Endothelial cell (in vitro differentiated cells): ENCODE results near the gene CTDSPL. TPM values are rescaled to one million over a fixed set of nuclear protein-coding genes. Genes with fewer than 3 reads are reported as not detected.

Source experiments
- DNase-seq: peaks from one replicate; pipeline ENCODE4 v3.0.0; 2021; ENCODE audit warnings: low spot score
- H3K27ac Mint-ChIP-seq: one replicate; pipeline ENCODE4 v1.8.0; 2021; ENCODE audit warnings: mixed read lengths, inconsistent platforms; ENCODE audit not compliant: unreplicated experiment
- H3K27me3 Mint-ChIP-seq: one replicate; pipeline ENCODE4 v1.8.0; 2021; ENCODE audit warnings: mild to moderate bottlenecking, moderate library complexity, mixed read lengths, inconsistent platforms; ENCODE audit not compliant: unreplicated experiment
- H3K36me3 Mint-ChIP-seq: one replicate; pipeline ENCODE4 v1.8.0; 2021; ENCODE audit warnings: mild to moderate bottlenecking, low read depth, mixed read lengths, inconsistent platforms; ENCODE audit not compliant: unreplicated experiment
- H3K4me1 Mint-ChIP-seq: one replicate; pipeline ENCODE4 v1.8.0; 2021; ENCODE audit warnings: mild to moderate bottlenecking, mixed read lengths, inconsistent platforms; ENCODE audit not compliant: unreplicated experiment
- H3K4me3 Mint-ChIP-seq: one replicate; pipeline ENCODE4 v1.8.0; 2021; ENCODE audit warnings: mild to moderate bottlenecking, mixed read lengths, inconsistent platforms; ENCODE audit not compliant: unreplicated experiment
- H3K9me3 Mint-ChIP-seq: one replicate; pipeline ENCODE4 v1.8.0; 2021; ENCODE audit warnings: mixed read lengths, inconsistent platforms; ENCODE audit not compliant: unreplicated experiment
- CTCF ChIP-seq: fragments of 200-600 bp; sonication (generic); IDR thresholded peaks from one replicate; pipeline ENCODE4 v1.5.0; 2021; ENCODE audit warnings: antibody characterized with exemption; ENCODE audit not compliant: unreplicated experiment
- total RNA-seq: library from RNA; stranded (reverse); fragmentation: NEBNext Ultra II Directional; extraction: Animal tissue kit (Norgen Biotek cat#: 25700); gene quantifications from one replicate; pipeline ENCODE4 v1.2.1, GENCODE V29; 2021; ENCODE audit not compliant: unreplicated experiment

The CTDSPL gene
- total RNA-seq, 1 donor from 2014 or later: 71.4 TPM

- H3K4me3 Mint-ChIP-seq: no peak overlapping the region
- no peak for DNase-seq
- H3K27me3 Mint-ChIP-seq: peaks cover 6% of the 10 kb centered on the region
- TF ChIP-seq CTCF: no peak
- peaks cover 14% of the 10 kb centered on the region for H3K36me3 Mint-ChIP-seq
- H3K27ac Mint-ChIP-seq: no peak overlapping the region
- no peaks in the 10 kb centered on the region for H3K9me3 Mint-ChIP-seq
- H3K4me1 Mint-ChIP-seq: peaks cover 7% of the 10 kb centered on the region
Observed at GRCh38 chr3:37852771-37853170, 8.9 kb upstream of the CTDSPL start.

GRCh38 chr3:37853691-37854413 lies 7.8 kb upstream of the CTDSPL start:
- H3K27me3 Mint-ChIP-seq: peaks cover 7% of the 10 kb centered on the region
- no peaks in the 10 kb centered on the region for H3K9me3 Mint-ChIP-seq
- H3K36me3 Mint-ChIP-seq: peaks cover 14% of the 10 kb centered on the region
- H3K4me1 Mint-ChIP-seq: peaks cover 7% of the 10 kb centered on the region
- no peak for TF ChIP-seq CTCF
- H3K4me3 Mint-ChIP-seq: no peak overlapping the region
- no peak overlapping the region for H3K27ac Mint-ChIP-seq
- no peak for DNase-seq

- peaks cover 13% of the 10 kb centered on the region for H3K27me3 Mint-ChIP-seq
- peak; percentile 89 for DNase-seq
- H3K4me3 Mint-ChIP-seq: peak overlapping the region; percentile 43
- H3K36me3 Mint-ChIP-seq: peaks cover 6% of the 10 kb centered on the region
- no peak overlapping the region for H3K27ac Mint-ChIP-seq
- peaks cover 12% of the 10 kb centered on the region for H3K4me1 Mint-ChIP-seq
- peak; percentile 96 for TF ChIP-seq CTCF
- no peaks in the 10 kb centered on the region for H3K9me3 Mint-ChIP-seq
Observed at GRCh38 chr3:37855363-37855970, 6.2 kb upstream of the CTDSPL start.

- no peak overlapping the region for H3K4me3 Mint-ChIP-seq
- H3K36me3 Mint-ChIP-seq: peaks cover 3% of the 10 kb centered on the region
- no peak for DNase-seq
- TF ChIP-seq CTCF: no peak
- H3K27ac Mint-ChIP-seq: no peak overlapping the region
- peaks cover 16% of the 10 kb centered on the region for H3K27me3 Mint-ChIP-seq
- no peaks in the 10 kb centered on the region for H3K9me3 Mint-ChIP-seq
- peaks cover 15% of the 10 kb centered on the region for H3K4me1 Mint-ChIP-seq
Observed at GRCh38 chr3:37856381-37856780, 5.3 kb upstream of the CTDSPL start.

GRCh38 chr3:37858742-37859141 lies 2.9 kb upstream of the CTDSPL start:
- Mint-ChIP-seq H3K9me3 (no peaks in the 10 kb centered on the region), H3K36me3 (peaks cover 10% of the 10 kb centered on the region), H3K27ac (peak overlapping the region; percentile 52), H3K4me1 (peaks cover 24% of the 10 kb centered on the region), H3K27me3 (peaks cover 20% of the 10 kb centered on the region), H3K4me3 (no peak overlapping the region)
- no peak for DNase-seq
- TF ChIP-seq CTCF: no peak
